HG03139 (cell line): Measurements from ENCODE around the gene ADAMTS15.

Source experiments
- ATAC-seq: cut with Tn5 transposase; IDR thresholded peaks from one replicate; pipeline ENCODE4 v1.9.1; 2021; ENCODE audit not compliant: unreplicated experiment

Gene ADAMTS15

DNA sequence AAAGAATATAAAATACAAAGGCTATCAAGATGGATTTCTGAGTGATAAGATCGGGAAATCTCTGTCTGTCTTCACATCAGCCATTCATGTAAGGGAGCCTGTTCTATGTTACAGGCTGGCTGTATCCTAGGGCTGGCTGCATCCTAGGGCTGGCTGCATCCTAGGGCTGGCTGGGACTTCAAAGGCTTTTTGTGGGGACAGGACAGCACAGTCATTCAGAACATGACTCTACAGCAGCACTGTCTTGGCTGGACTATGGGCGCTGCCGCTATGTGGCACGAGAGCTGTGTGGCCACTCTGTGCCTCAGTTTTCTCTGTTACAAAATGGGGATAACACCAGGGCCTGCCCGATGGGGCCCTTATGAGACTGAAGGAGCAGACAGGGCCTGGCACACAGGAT lies 30.2 kb upstream of the ADAMTS15 start:
- no peak for ATAC-seq

DNA sequence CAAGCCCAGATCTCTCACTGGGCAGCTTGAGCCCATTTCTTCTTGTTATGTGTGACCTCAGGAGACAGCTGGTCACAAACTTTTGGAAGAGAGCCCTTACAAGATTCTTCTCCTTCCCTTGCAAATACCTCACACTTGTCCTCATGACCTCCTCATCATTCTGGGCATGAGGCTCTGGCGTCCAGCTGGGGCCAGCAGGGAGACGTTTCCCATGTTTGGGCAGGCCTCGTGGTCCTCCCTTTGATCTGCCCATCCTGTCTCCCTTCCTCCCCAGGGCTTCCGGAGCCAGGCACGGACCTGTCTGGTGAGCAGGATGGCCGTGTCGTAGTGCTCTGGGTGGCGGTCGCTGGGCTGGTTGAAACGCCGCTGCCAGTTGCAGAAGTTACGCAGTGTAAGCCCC lies 29.7 kb upstream of the ADAMTS15 start:
- ATAC-seq: no peak

DNA sequence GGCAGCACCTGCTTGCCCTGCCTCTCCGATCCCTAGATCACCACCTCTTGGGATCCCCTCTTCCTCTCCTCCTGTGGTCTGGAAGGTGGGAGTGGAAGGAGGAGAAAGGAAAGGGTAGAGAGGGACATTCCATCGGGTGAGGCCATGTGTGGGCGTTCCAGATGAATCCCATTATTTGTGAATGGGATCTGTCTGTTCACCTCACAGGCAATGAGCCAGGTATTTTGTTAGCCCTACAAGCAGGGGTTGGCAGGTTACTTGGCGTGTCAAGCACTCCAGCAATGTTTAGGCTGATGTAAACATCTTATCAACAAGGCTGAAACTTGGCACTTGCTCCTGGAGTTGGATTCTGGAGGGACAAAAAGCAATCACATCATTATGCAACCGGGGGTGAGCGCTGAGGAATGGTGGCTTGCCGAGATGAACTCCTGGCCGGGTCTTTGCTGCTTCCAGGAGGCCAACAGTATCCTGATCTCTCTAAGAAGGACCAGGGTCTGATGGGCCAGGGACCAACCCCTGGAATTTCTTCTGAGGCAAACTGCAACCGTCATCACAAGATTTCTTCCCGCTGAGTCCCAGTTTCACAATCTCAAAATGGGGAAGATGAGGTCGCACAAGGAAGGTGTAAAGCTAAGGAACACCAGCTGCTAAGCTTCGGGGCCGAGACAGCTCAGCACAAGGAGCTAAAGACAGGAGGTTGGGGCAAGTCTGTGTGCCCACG lies 27.8 kb upstream of the ADAMTS15 start:
- no peak for ATAC-seq

DNA sequence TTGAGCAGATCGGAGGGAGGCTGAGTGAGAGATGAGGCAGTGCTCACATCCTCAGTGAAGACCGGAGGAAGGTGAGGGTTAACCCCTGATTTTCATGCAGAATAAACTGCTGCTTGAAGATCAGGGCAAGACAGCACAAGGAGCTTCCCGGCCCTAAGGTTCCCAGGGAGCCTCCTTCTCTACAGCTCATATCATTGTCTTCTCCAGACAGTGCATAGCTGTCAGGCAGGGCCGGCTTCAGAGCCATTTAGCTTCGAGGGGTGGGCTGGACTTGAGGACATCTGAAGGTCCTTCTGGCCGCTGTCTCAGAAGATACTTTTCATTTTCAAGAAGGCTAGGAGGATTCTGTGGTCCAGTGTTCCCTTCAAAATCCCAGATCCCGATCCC lies 27.3 kb upstream of the ADAMTS15 start:
- ATAC-seq: no peak

DNA sequence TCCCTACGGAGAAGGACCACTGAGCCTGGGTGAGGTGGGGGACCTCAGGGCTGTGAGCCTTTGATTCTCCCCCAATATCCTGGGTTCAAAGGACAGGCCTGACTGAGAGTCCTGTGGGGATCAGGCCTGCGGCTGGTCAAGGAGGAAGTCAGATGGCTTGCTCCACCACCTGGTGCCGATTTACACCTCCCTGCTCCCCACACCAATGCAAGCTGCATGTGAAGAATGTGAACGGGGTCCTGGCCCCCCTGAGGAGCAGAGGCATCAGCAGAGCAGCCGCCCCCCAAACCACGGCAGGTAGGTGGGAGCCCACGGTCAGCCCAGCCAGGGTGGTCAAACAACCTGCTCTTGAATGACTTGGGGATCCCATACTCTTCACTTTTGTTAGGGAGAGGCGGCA lies 26.7 kb upstream of the ADAMTS15 start:
- no peak for ATAC-seq

DNA sequence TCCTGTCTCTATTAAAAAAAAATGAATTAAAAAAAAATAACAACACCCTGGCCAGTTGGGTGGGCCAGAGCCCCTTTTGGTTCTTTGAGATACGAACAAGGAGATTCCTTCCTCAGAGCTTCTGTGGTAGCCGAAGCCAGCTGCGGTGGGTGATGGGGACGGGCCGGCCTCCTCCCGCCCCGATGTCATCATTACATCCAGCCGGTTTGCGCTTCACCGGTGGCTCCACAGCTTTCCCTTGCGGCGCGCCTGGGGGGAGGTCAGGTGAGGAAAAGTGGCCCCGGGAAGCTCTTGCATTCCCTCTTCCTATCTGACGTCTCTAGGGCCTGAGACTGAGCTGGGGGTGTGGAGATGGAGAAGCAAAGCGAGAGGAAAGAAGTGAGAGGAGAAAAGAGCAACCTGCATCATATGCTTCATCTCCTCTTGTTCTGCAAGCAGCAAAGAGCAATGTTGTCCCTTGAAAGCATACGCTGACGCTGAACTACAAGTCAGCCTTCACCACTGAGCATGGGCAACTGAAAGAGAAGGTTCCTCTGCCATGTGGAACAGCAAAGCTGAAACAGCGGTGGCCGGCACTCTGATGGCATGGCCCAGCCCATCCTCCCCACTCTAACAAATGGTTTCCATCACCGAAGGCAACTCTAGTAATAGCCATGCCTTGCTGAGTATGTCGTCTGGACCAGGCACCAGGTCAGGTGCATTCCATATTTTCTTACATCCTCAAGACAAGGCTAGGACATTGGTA lies 26.0 kb upstream of the ADAMTS15 start:
- ATAC-seq: no peak

DNA sequence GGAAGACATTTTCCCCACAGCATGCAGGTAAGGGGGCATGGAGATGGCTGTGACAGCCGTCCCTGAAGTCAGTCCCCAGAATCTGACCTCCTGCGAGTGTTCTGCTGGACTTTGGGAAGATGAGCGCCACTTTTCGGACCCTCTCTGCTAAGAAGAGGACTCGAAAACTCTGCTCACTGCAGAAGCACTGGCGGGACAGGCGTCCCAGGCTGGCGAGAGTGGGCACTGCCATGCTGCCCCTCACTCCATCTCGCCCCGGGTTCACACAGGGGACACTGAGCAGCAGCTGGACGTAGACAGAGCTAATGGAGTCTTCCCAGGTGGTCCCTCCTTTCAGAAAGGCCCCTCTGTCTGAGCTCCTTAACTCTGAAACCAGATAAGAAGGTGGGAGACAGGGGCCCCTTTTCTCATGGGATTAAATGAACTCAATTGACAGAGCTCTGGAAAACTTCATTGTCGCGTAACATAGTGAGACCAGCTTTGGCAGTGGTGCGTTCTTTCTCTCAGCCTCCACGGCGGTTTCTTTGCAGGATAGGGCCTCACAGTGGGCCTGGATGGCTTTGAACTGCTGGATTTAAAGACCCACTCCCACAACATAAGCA lies 24.8 kb upstream of the ADAMTS15 start:
- no peak for ATAC-seq

DNA sequence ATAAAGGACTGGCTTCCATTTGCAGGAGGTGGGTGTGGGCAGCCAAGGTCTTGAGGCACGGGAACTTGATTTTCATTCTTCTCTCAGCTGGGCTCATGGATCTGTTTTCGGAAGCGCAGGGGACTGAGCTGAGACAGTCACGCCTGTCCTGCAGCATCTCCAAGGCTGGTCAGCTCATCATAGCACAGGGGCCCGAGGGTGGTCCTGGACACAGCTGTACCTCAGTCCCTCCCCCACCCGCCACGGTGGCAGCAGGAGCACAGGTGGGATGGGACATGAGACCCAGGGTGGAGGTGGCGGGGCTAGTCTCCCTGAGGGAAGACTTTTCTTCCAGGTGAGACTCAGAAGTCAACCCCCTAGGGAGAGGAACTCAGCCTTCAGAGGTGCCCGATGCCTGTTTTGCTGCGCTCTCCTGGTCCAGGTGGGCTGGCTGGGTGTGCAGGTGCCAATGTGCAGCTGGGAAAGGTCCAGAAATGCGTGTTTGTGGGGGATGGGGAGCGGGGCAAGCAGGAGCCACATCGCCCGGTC lies 23.8 kb upstream of the ADAMTS15 start:
- ATAC-seq: no peak

DNA sequence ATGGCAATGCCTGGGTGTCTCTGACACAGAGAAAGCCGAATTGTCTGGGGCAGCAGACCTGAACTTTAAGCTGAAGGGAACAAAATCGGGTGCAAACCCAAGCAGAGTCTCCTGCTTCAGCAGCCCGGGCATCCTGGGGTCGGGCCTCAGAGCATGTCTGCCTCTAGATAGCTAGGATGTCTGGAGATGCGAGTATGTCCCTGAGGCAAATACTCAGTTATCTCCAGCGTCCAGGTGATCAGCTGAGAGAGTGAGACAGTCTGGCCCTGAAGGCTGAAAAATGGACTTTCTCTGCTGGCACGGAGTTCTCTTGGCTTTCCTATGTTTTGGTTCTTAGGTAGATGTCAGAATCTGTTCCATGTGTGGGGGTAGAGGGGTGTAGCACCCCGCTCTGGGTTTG lies 23.3 kb upstream of the ADAMTS15 start:
- ATAC-seq: no peak

DNA sequence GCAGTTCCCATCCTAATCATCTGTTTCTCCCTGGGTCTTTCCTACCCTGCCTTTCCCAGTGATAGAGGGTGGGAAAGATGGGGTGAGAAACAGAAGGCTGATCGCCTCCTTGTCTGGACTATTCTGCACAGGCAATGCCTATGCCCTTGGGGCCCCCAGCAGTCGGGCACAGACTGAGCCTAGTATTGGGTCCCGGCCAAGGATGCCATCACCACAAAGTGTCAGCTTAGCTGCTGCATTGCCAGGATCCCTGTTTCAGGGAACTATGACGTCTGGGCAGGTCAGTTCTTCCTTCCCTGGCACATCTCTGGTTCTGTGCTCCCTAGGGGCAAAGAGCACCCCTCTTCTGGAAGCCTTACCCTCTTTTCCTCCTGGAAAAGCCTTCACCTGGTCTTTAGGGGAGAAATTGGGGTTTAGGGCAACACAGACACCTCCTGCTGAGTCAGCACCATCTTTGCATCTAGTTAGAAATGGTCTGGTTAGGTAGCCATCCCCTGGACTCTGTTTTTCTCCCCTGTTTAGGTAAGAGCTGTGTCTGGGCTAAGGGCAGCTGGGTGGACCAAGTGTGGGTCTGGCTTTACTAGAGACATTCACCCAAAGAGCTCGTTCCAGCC lies 22.1 kb upstream of the ADAMTS15 start:
- no peak for ATAC-seq

DNA sequence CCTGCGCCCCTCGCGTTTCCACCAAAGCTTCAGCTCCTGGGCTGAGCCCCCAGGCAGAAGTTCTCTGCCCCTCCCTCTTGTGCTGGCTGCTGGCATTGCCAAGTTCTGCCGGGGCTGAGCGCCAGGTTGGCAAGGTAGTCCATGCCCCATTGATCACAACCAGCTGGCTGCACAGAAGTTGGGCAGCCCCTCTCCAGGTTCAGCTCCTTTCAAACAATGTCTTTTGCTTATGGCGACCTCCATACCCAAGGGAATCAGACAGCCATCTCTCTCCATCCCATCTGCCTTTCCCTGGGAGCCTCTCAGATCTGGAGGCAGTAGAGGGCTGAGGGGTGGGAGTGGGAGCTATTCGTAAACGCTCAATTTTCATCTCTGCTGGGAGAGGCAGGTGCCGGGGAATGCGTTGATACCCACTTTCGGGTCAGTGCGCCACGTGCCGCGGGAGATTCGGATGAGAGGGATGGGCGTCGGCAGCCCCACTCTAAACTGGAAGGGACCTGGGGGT lies 21.6 kb upstream of the ADAMTS15 start:
- no peak for ATAC-seq

DNA sequence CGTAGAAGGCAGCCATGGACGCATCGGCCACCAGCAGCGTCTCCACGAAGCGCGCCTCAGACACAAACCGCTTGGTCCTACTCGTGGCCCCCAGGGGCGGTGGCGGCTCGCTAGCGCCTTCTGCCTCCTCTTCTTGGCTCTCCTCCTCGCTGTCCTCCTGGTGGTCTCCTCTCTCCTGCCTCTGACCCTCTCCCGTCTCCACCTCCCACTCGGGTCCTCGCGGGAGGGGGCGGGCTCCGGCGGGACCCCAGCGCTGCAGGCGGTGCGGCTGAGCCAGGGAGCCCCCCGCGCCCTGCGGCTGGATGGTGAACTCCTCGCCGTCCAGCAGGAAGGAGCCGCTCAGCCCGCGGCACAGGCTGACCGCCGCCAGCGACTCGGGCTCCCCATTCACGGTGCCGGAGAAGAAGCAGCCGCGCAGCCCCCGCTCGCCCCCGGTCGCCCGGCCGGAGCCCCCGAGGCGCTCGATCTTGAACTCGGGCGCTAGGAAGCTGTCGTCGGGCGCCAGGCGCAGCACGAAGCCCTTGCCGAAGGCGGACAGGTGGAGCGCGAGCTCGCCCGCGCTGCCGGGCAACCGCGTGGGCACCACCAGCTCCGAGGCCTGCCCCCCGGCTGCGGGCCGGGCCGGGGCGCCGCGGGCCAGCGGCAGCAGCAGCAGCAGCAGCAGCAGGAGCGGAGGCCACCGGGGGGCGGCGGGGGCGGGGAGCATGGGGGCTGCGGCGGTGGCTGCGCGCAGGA lies 20.7 kb upstream of the ADAMTS15 start:
- ATAC-seq: no peak

DNA sequence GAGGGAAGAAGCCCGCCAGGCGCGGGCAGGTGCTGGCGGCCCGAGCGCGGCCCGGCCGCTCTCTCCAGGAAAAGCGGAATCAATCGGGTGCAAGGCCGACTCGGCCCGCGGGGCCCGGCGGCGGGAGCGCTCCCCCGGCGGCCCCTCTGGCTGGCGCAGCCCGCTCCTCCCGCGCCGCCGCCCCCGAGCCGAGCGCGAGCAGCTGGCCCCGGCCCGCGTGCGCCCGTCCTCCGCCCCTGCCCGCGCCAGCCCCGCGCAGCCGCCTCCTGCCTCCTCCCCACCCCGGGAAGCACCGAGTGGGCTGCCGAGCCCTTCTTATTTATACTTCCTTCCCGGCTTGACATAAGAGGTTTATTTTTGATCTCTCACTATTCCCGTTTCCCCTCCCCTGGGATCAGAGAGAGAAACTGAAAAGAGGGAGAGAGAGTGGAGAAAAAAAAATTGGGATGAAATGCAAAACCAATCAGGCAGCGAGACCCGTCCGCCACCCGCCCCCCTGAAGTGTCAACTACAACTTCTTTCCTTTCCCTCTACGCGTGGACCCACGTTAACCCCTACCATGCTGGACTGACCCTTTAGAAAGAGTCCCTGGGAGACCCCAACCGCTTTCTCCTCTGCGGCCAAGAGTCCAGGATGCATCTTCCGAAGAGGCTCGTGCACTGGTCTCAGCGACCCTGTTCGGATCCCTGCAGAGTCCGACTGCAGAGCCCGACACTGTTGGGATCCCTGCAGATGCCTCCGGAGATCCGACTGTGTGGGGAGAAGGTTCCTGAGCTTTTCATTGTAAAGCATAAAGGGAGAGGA lies 19.9 kb upstream of the ADAMTS15 start, which contains the start of gene ADAMTS8:
ADAMTS8 (minus strand) TSS at position 294 of the 804 bp plus-strand sequence. CDS start 323 bp downstream, outside the sequence.
- ATAC-seq: no peak

DNA sequence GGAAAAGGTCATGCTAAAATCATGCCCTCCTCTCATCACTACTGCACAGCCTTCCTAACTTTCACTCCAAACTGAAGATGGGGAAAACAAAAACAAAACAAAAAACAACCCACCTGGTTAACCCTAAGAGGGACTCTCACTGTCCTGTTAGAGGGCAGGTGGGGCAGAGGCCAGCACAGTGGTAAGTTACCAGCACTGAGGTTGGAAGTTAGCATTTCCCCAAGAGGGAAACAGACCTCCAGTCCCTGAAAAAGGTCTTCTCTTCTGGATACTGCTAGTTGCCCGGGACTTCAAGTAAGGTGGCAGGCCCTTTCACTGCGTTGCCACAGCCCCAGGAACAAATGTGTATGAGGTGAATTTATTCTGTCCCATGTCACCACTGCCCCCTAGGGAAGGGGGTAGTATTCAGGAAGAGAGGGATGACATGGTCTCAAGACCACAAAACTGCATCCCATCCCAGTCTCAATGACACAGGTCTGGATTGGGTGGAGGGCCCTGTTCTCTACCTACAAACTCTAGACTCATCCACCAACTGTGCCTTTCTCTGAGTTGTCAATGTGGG lies 19.2 kb upstream of the ADAMTS15 start:
- no peak for ATAC-seq

DNA sequence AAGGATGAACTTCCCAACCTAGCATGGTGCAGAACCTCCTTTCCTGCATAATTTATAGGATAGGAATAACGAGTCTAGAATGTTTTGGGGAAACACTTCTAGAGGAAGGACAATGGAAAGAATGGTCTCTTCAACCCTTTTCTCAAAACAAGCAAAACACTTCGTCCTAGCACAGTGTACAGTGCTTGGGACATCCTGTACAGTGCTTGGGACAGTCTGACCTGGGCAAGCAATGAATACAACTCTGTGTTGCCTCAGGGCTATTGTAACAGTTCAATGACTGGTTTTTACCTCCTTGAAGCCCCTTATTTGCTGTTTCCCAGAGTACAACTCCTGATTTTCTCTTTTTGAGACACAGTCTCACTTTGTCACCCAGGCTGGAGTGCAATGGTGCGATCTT lies 18.5 kb upstream of the ADAMTS15 start:
- ATAC-seq: no peak

DNA sequence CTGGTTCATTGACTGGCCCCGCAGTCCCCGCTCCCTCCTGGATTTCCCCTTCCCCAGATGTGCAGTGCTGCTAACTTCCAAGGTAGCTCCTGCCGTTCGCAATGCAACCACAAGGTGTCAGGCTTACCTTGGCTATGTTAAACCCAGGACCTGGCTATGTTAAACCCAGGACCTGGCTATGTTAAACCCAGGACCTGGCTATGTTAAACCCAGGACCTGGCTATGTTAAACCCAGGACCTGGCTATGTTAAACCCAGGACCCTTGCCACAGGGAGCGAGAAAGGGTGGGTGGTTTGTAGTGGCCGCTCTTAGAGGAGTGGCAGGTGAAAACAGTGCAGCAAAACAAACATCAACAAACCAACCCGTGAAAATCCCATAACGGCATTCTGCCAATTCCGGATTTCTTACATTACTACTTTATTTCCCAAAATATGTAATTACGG lies 17.1 kb upstream of the ADAMTS15 start:
- ATAC-seq: no peak

DNA sequence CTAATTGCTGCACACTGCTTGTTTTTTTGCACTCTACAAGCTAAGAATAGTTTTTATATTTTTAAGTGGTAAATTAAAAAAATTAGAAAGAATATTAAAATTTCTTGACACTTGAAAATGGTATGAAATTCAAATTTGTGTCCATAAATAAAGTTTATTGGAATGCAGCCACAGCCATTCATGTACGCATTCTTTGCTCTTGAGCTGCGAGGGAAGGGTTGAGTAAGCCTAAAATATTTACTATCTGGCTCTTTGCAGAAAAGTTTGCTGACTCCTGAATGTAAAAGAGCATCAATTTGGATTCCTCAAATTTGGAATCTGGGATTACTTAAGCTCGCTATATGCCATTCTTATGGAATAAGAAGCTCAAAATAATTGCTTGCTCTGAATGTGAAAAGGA lies 16.6 kb upstream of the ADAMTS15 start:
- no peak for ATAC-seq

DNA sequence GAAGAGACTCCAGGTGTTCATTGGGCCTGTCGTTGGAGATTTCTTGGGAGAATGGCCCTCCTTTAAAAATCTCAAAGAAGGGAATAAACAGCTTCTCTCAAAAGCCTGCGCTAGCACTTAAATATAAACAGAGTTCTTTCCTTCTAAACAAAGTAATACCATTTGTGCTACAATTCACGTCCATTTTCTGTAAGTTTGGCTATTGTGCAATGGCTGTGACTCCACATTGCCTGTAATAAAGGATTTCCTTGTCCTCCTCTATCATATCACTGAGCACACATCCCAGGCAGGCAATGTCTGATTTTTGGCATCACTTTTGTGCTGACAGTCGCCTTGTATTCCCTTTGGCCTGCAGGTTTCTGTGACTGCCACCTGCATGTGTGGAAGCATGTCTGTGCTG lies 15.1 kb upstream of the ADAMTS15 start:
- no peak for ATAC-seq

DNA sequence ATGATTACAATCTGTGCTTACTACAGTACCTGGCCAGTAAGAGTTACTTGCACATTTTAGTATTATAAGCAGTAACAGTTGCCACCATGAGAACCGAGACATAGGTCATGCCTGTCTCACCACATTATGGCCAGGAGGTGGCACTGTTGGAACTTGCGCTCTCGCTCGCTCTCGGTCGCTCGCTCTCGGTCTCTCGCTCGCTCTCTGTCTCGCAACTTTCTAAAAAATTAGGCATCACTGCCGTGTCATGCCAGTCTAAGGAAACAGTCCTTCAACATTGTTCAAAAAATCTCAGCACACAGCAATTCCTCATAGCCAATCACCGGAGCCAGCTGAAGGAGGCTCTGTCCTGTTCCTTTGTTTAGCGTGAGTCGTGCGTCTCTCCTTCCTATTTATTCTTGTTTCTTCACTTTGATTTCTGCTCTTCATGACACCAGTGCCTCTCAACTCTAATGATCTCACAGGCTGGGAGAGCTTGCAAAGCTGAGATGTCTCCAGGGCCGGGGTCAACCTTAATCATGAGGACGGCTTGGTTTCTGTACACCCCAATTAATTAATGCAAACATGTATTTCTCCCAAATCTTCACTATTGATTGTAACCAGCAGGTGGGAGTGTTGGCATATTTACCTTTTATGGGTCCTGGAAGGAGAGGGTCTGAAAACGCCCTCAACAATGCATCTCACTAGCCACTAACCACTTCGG lies 13.8 kb upstream of the ADAMTS15 start:
- peak; percentile 77 for ATAC-seq
